HG03571 (cell line): Measurements from ENCODE around the gene BCAS1.

ENCODE experiments used
- ATAC-seq: cut with Tn5 transposase; IDR thresholded peaks from one replicate; pipeline ENCODE4 v1.9.1; 2021; ENCODE audit not compliant: unreplicated experiment

Gene BCAS1

GRCh38 chr20:53966774-53967398 lies 103.5 kb downstream of the BCAS1 start:
- ATAC-seq, result no peak

- ATAC-seq, result no peak
These were observed 105.7 kb downstream of the BCAS1 start for GRCh38 chr20:53964501-53965253.

- no peak for ATAC-seq
These were observed 106.3 kb downstream of the BCAS1 start for GRCh38 chr20:53964067-53964466.

GRCh38 chr20:53963635-53964034 lies 106.8 kb downstream of the BCAS1 start:
- ATAC-seq, result no peak

GRCh38 chr20:53962388-53962787 lies 108.0 kb downstream of the BCAS1 start:
- ATAC-seq, result no peak

- no peak for ATAC-seq
These were observed 108.9 kb downstream of the BCAS1 start for GRCh38 chr20:53961527-53961926.

- ATAC-seq, result no peak
These were observed 109.7 kb downstream of the BCAS1 start for GRCh38 chr20:53960579-53961272.

GRCh38 chr20:53959911-53960578 lies 110.3 kb downstream of the BCAS1 start:
- no peak for ATAC-seq

GRCh38 chr20:53958260-53958659 lies 112.1 kb downstream of the BCAS1 start:
- ATAC-seq, result no peak

GRCh38 chr20:53957451-53958172 lies 112.8 kb downstream of the BCAS1 start:
- no peak for ATAC-seq

- ATAC-seq, result no peak
These were observed 114.2 kb downstream of the BCAS1 start for GRCh38 chr20:53956013-53956715.

GRCh38 chr20:53954723-53955658 lies 115.4 kb downstream of the BCAS1 start:
- no peak for ATAC-seq

- no peak for ATAC-seq
These were observed 117.8 kb downstream of the BCAS1 start for GRCh38 chr20:53952528-53953096.

GRCh38 chr20:53950578-53950977 lies 119.8 kb downstream of the BCAS1 start:
- no peak for ATAC-seq

GRCh38 chr20:53950031-53950430 lies 120.4 kb downstream of the BCAS1 start:
- no peak for ATAC-seq

- peak; percentile 82 for ATAC-seq
These were observed 121.0 kb downstream of the BCAS1 start for GRCh38 chr20:53949319-53949839.

- ATAC-seq, result peak; percentile 11
These were observed 121.7 kb downstream of the BCAS1 start for GRCh38 chr20:53948383-53949318.
